ENCODE data around the gene PSME3IP1. TPM values are rescaled to one million over a fixed set of nuclear protein-coding genes. Genes with fewer than 3 reads are reported as not detected.

PSME3IP1 gene
- total RNA-seq, 2 donors from 2014 or later = 64.1 to 95.8 TPM

DNA sequence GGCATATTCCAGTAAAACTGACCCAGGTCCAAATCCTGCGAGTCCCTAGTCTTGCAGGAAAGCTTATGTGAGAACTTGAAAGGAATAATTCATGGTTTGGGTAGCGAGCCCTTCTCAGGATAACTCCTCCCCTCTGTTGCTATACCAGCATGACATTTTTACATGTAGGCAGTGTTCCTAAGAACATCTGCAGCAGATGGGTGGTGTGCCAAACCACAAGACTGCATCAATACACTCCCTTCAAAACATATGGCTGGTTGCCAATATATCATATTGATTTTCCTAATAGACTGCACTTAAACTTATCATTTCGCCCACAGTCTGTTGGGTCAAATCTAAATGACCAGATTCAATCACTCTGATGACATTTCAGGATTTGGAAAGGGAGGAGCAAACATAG, 19.9 kb downstream of the PSME3IP1 start:
- Histone ChIP-seq H3K27me3 (replicated peaks; ENCODE audit: insufficient read depth) (no peaks in the 10 kb centered on the region), H3K4me3 (no peak overlapping the region), H3K9me3 (no peaks in the 10 kb centered on the region), H3K27ac (no peak overlapping the region), H3K4me1 (replicated peaks) (peaks cover 7% of the 10 kb centered on the region), H3K36me3 (peaks cover 0 to 7% of the 10 kb centered on the region in 2 donors)
- DNase-seq (ENCODE audit: low spot score) = no peak
- intact Hi-C loops (cut with DNase I) = no loop called here
- 39% methylated on average over 3 of the region's 3 CpGs for WGBS
- no peak for TF ChIP-seq POLR2A (IDR thresholded peaks at IDR 0.05)
- TF ChIP-seq, protein P1, sequence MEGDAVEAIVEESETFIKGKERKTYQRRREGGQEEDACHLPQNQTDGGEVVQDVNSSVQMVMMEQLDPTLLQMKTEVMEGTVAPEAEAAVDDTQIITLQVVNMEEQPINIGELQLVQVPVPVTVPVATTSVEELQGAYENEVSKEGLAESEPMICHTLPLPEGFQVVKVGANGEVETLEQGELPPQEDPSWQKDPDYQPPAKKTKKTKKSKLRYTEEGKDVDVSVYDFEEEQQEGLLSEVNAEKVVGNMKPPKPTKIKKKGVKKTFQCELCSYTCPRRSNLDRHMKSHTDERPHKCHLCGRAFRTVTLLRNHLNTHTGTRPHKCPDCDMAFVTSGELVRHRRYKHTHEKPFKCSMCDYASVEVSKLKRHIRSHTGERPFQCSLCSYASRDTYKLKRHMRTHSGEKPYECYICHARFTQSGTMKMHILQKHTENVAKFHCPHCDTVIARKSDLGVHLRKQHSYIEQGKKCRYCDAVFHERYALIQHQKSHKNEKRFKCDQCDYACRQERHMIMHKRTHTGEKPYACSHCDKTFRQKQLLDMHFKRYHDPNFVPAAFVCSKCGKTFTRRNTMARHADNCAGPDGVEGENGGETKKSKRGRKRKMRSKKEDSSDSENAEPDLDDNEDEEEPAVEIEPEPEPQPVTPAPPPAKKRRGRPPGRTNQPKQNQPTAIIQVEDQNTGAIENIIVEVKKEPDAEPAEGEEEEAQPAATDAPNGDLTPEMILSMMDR (IDR thresholded peaks at IDR 0.05) = no peak
- TF ChIP-seq POLR2AphosphoS5 (IDR thresholded peaks at IDR 0.05) = no peak

DNA sequence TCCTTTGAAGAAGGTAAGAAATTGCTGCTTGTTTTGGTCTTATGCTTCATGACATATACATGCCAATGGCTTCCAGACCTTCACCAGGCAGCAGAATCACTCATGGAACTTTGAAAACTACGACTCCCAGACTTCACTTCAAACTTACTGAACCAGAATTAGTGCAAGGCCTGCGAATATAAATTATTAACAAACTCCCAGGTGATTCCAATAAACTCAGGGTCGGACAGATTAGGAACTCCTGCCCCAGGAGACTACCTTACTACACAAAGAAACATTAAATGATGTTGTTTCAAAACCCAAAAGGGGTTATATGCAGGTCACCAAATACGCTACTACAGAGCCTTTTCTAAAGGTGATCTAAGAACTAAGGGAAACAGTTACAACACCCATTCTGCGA, 20.4 kb downstream of the PSME3IP1 start:
- TF ChIP-seq, protein P1 (IDR thresholded peaks at IDR 0.05) = no peak
- no peak for TF ChIP-seq POLR2A (IDR thresholded peaks at IDR 0.05)
- no peak for TF ChIP-seq POLR2AphosphoS5 (IDR thresholded peaks at IDR 0.05)
- no peak overlapping the region for H3K27ac ChIP-seq
- H3K4me1 ChIP-seq (replicated peaks) = peaks cover 7% of the 10 kb centered on the region
- DNase-seq (ENCODE audit: low spot score) = no peak
- H3K27me3 ChIP-seq (replicated peaks; ENCODE audit: insufficient read depth) = no peaks in the 10 kb centered on the region
- no peak overlapping the region for H3K4me3 ChIP-seq
- intact Hi-C loops (cut with DNase I) = no loop called here
- 57% methylated on average over 5 of the region's 5 CpGs for WGBS
- H3K36me3 ChIP-seq = peaks cover 0 to 4% of the 10 kb centered on the region in 2 donors
- H3K9me3 ChIP-seq = no peaks in the 10 kb centered on the region

DNA sequence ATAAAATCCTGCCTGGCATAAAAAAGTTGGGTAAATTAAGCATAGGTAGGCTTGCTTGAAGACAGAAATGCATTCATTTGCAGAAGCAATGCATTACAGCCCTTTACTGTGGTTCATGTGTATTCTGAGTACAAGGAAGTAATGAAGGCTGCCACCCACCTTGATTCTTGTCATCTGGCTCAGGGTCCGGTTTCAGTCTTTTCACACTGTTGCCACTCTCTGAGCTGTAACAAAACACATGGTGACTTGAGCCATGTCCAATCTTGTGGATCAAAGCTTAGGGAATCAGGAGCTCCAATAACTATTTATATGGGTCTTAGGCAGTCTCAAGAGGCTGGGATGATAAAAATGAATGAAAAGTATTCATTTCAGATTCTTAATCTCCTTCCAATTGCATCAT, 22.0 kb downstream of the PSME3IP1 start:
- no peak overlapping the region for H3K27ac ChIP-seq
- no peaks in the 10 kb centered on the region for H3K27me3 ChIP-seq (replicated peaks; ENCODE audit: insufficient read depth)
- H3K4me3 ChIP-seq = no peak overlapping the region
- DNase-seq (ENCODE audit: low spot score) = no peak
- H3K36me3 ChIP-seq = no peaks in the 10 kb centered on the region
- no peaks in the 10 kb centered on the region for H3K9me3 ChIP-seq
- WGBS = 26% methylated on average over 1 of the region's 1 CpG
- peaks cover 7% of the 10 kb centered on the region for H3K4me1 ChIP-seq (replicated peaks)
- intact Hi-C loops (cut with DNase I) = no loop called here
- TF ChIP-seq POLR2AphosphoS5 (IDR thresholded peaks at IDR 0.05) (no peak), POLR2A (IDR thresholded peaks at IDR 0.05) (no peak)
- TF ChIP-seq, protein P1 (IDR thresholded peaks at IDR 0.05) = no peak

DNA sequence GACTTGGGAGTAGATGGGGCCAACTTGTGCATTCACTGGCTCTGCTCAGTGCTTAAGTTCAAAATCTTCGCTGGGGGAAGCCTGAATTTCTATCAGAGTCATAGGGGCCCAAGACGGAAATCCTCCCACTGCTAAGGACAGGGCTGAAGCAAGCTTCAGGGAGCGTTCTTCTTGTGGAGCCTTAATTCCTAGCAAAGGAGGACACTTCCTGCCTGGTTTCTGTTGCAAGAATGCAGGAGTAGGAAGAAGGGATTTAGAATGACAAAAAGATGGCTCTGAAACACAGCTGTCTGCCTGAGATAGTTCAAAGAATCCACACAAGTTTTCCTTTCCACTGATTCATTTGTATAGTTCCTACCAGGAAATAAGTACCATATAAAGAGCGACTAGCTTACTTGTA, 26.4 kb downstream of the PSME3IP1 start:
- Histone ChIP-seq H3K9me3 (no peaks in the 10 kb centered on the region), H3K4me3 (no peak overlapping the region), H3K27me3 (replicated peaks; ENCODE audit: insufficient read depth) (no peaks in the 10 kb centered on the region), H3K4me1 (replicated peaks) (no peaks in the 10 kb centered on the region), H3K27ac (no peak overlapping the region), H3K36me3 (peaks cover 0 to 2% of the 10 kb centered on the region in 2 donors)
- no peak for DNase-seq (ENCODE audit: low spot score)
- 86% methylated on average over 4 of the region's 4 CpGs for WGBS
- TF ChIP-seq, protein P1 (IDR thresholded peaks at IDR 0.05) = no peak
- TF ChIP-seq POLR2A (IDR thresholded peaks at IDR 0.05) = no peak
- TF ChIP-seq POLR2AphosphoS5 (IDR thresholded peaks at IDR 0.05) = no peak
- intact Hi-C loops (cut with DNase I) = no loop called here

DNA sequence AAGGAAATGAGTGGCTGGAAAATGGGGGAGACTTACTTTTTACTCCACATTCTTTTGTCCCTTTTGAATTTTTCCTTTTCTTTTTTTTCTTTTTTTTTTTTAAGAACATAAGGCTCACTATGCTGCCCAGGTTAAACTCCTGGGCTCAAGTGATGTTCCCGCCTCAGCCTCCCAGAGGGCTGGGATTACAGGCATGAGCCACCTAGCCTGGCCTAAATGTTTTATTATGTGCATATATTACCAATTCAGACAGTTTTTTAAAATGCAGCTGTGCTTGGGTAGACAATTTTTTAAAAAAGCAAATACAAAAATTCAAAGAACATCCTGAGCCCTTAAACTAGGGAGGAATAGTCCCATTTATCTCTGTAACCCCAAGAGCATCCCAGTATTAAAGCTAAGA, 28.3 kb downstream of the PSME3IP1 start:
- H3K4me3 ChIP-seq = no peak overlapping the region
- WGBS = 96% methylated on average over 1 of the region's 1 CpG
- H3K27ac ChIP-seq = no peak overlapping the region
- H3K27me3 ChIP-seq (replicated peaks; ENCODE audit: insufficient read depth) = no peaks in the 10 kb centered on the region
- TF ChIP-seq POLR2AphosphoS5 (IDR thresholded peaks at IDR 0.05) (no peak), POLR2A (IDR thresholded peaks at IDR 0.05) (no peak)
- TF ChIP-seq, protein P1 (IDR thresholded peaks at IDR 0.05) = no peak
- no peak for DNase-seq (ENCODE audit: low spot score)
- no peaks in the 10 kb centered on the region for H3K4me1 ChIP-seq (replicated peaks)
- no peaks in the 10 kb centered on the region for H3K9me3 ChIP-seq
- H3K36me3 ChIP-seq = peaks cover 0 to 10% of the 10 kb centered on the region in 2 donors
- intact Hi-C loops (cut with DNase I) = no loop called here
